B cell (primary cell): ENCODE results near the gene NABP1.

Experiments
- EZH2 ChIP-seq: IDR thresholded peaks from 2 replicates; pipeline ENCODE4 v1.6.1; 2012; ENCODE audit warnings: borderline replicate concordance, low read depth, mild to moderate bottlenecking, moderate library complexity, low read length; ENCODE audit not compliant: insufficient read depth, poor library complexity, severe bottlenecking
- TF ChIP-seq, protein P1 (sequence below): fragments of 200-600 bp; IDR thresholded peaks from one replicate; pipeline ENCODE4 v1.8.0; 2022; ENCODE audit warnings: antibody characterized with exemption, mild to moderate bottlenecking

DNA sequence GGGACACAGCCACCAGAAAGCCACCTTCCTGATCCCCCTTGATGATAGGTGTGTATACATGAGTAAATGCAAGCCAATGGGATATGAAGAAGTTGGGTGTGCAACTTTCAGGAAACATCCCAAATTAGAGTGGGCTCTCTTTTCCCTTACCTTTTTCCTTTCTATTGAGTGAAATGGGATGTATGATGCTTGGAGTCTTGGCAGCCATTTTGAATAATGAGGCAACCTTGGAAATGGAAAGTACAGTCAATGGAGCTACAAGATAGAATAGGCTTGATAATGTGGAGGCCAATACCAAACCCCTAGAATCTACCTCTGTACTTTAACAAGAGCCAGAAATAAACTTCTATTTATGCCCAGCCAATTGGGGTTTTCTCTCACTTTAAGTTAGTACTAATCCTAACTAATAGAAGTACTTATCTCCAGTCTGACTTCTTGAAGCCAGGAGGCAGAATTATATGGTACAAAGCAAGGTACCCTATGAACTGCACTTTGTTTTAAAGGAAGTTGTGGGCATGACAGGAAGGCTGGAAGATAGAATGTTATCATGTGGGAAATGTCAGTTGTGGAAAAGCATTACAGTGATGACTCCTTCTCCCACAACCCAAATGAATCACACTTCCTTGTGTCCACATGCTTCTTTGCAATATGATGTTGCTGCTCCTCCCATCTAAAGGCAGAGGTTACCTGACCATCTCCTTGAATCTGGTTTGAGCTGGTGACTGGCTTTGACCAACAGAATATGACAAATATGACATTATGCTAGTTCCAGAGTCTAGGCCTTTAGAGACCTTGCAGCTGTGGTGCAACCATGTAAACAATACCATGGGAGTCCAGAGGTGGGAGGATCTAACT is 12.9 kb upstream of the NABP1 start:
- TF ChIP-seq, protein P1, sequence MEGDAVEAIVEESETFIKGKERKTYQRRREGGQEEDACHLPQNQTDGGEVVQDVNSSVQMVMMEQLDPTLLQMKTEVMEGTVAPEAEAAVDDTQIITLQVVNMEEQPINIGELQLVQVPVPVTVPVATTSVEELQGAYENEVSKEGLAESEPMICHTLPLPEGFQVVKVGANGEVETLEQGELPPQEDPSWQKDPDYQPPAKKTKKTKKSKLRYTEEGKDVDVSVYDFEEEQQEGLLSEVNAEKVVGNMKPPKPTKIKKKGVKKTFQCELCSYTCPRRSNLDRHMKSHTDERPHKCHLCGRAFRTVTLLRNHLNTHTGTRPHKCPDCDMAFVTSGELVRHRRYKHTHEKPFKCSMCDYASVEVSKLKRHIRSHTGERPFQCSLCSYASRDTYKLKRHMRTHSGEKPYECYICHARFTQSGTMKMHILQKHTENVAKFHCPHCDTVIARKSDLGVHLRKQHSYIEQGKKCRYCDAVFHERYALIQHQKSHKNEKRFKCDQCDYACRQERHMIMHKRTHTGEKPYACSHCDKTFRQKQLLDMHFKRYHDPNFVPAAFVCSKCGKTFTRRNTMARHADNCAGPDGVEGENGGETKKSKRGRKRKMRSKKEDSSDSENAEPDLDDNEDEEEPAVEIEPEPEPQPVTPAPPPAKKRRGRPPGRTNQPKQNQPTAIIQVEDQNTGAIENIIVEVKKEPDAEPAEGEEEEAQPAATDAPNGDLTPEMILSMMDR = no peak
- TF ChIP-seq EZH2 = no peak
